PFSK-1 (cell line): Measurements from ENCODE around the gene HTR5A.

Source experiments
- FOXP2 ChIP-seq: optimal IDR thresholded peaks from 2 replicates; pipeline ENCODE3; 2011; ENCODE audit warnings: borderline replicate concordance, control low read depth, inconsistent platforms; ENCODE audit not compliant: insufficient read depth; ENCODE audit errors: extremely low read length, extremely low read depth
- POLR2AphosphoS5 ChIP-seq: IDR thresholded peaks from 2 replicates; pipeline ENCODE4 v1.6.1; 2012; ENCODE audit warnings: low read depth, mild to moderate bottlenecking, control low read depth, low read length, moderate library complexity
- REST ChIP-seq, 2 experiments: IDR thresholded peaks; 2 replicates each; pipeline versions ENCODE4 v1.6.1 to v1.8.0; 2011 to 2012; ENCODE audit warnings: low read depth in 2 of 2, low read length in 2 of 2, control low read depth in 1 of 2, inconsistent platforms in 1 of 2, mild to moderate bottlenecking in 1 of 2, moderate library complexity in 1 of 2; ENCODE audit not compliant: insufficient read depth in 1 of 2
- SIN3A ChIP-seq: IDR thresholded peaks from 2 replicates; pipeline ENCODE4 v1.6.1; 2012; ENCODE audit warnings: mild to moderate bottlenecking, low read length, moderate library complexity, borderline replicate concordance; ENCODE audit not compliant: insufficient read depth
- TAF1 ChIP-seq: IDR thresholded peaks from 2 replicates; pipeline ENCODE4 v1.6.1; 2012; ENCODE audit warnings: low read length, control low read depth, borderline replicate concordance; ENCODE audit not compliant: insufficient read depth

The HTR5A gene

GRCh38 chr7:155071916-155072571 is 1.9 kb downstream of the HTR5A start:
- no peak for TF ChIP-seq FOXP2

- TF ChIP-seq TAF1, result no peak
- no peak for TF ChIP-seq SIN3A
- TF ChIP-seq POLR2AphosphoS5, result no peak
- no peak for TF ChIP-seq REST (IDR thresholded peaks at IDR 0.05; ENCODE audit: insufficient read depth in 1 of 2, low read depth in 2 of 2, low read length in 2 of 2)
- no peak for TF ChIP-seq FOXP2
Observed at GRCh38 chr7:155073922-155074321, 3.8 kb downstream of the HTR5A start.

GRCh38 chr7:155084021-155084420 is 13.9 kb downstream of the HTR5A start:
- TF ChIP-seq TAF1 (no peak), FOXP2 (no peak), REST (IDR thresholded peaks at IDR 0.05; ENCODE audit: insufficient read depth in 1 of 2, low read depth in 2 of 2, low read length in 2 of 2) (no peak), SIN3A (no peak), POLR2AphosphoS5 (no peak)

- no peak for TF ChIP-seq SIN3A
- TF ChIP-seq FOXP2, result no peak
- no peak for TF ChIP-seq REST (IDR thresholded peaks at IDR 0.05; ENCODE audit: insufficient read depth in 1 of 2, low read depth in 2 of 2, low read length in 2 of 2)
- TF ChIP-seq POLR2AphosphoS5, result no peak
- no peak for TF ChIP-seq TAF1
Observed at GRCh38 chr7:155084969-155085368, 14.8 kb downstream of the HTR5A start.

GRCh38 chr7:155090684-155091083 is 20.6 kb downstream of the HTR5A start:
- TF ChIP-seq SIN3A, result no peak
- TF ChIP-seq FOXP2, result no peak
- no peak for TF ChIP-seq TAF1
- no peak for TF ChIP-seq POLR2AphosphoS5
- no peak for TF ChIP-seq REST (IDR thresholded peaks at IDR 0.05; ENCODE audit: insufficient read depth in 1 of 2, low read depth in 2 of 2, low read length in 2 of 2)
